Activated naive CD4-positive, alpha-beta T cell treated with anti-CD3 and anti-CD28 coated beads, Interleukin-2, amount 50 U/mL, for 24 hours (primary cell): ENCODE results near the gene BLCAP.

Source experiments
- H3K27ac Mint-ChIP-seq: one replicate; pipeline ENCODE4 v1.8.0; 2021; ENCODE audit warnings: mild to moderate bottlenecking, mixed read lengths
- H3K27me3 Mint-ChIP-seq: one replicate; pipeline ENCODE4 v1.8.0; 2021; ENCODE audit warnings: mixed read lengths
- H3K36me3 Mint-ChIP-seq: one replicate; pipeline ENCODE4 v1.8.0; 2021; ENCODE audit warnings: mixed read lengths
- H3K4me1 Mint-ChIP-seq: one replicate; pipeline ENCODE4 v1.8.0; 2021; ENCODE audit warnings: mixed read lengths
- H3K4me3 Mint-ChIP-seq: one replicate; pipeline ENCODE4 v1.8.0; 2021; ENCODE audit warnings: mild to moderate bottlenecking, mixed read lengths
- H3K9me3 Mint-ChIP-seq: one replicate; pipeline ENCODE4 v1.8.0; 2021; ENCODE audit warnings: mixed read lengths

BLCAP gene

DNA sequence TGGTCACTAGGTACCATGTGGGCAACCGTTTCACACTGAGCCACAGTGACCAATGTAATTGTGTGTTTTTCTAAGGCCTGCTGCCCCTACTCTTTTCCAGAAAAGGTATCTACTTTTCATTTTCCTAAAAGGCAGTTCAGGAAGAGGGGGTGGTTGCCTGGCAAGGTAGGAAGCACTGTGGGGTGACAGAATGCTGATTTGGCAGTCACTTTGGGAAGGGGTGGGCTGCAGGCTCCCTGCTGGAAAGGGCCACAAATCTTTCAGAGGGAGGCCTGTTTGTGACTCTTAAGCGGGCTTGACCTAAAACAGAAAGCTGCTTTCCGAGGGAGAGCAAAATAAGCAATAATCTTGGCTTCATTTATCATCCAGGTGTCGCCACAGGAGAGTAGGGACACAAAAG, 11.8 kb downstream of the BLCAP start:
- H3K36me3 Mint-ChIP-seq = peaks cover 19% of the 10 kb centered on the region
- no peak overlapping the region for H3K27ac Mint-ChIP-seq
- no peak overlapping the region for H3K4me3 Mint-ChIP-seq
- H3K4me1 Mint-ChIP-seq = peaks cover 34% of the 10 kb centered on the region
- H3K9me3 Mint-ChIP-seq = no peaks in the 10 kb centered on the region
- no peaks in the 10 kb centered on the region for H3K27me3 Mint-ChIP-seq

DNA sequence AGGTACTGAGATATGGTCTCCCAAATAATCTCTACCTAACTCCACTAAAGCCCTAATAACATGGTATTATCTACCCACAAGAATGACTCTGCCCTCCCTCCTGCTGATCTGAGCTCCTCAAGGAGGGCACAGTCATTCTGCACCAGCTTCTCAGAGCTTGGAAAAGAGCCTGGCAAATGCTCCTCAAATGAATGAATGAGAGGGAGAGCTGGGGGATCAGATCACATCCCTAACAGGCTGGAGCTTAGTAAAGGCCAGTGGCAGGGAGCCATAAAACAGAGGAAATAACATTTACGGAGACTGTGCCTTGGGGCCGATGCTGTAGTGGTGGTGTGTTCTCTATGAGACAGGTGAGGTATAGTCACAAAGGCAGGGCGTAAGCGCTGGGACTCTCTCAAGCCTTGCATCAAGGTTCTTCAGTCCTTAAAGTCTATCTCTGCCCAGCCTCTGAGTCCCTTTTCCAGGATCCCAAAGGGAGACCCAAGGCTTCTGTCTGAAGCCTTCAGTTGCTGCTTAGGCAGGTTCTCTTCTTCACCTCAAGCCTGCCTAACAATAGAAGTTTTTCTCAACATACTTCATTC, 13.8 kb downstream of the BLCAP start:
- Mint-ChIP-seq H3K27me3 (no peaks in the 10 kb centered on the region), H3K36me3 (peaks cover 13% of the 10 kb centered on the region), H3K9me3 (no peaks in the 10 kb centered on the region), H3K4me1 (peaks cover 23% of the 10 kb centered on the region), H3K4me3 (no peak overlapping the region), H3K27ac (no peak overlapping the region)

DNA sequence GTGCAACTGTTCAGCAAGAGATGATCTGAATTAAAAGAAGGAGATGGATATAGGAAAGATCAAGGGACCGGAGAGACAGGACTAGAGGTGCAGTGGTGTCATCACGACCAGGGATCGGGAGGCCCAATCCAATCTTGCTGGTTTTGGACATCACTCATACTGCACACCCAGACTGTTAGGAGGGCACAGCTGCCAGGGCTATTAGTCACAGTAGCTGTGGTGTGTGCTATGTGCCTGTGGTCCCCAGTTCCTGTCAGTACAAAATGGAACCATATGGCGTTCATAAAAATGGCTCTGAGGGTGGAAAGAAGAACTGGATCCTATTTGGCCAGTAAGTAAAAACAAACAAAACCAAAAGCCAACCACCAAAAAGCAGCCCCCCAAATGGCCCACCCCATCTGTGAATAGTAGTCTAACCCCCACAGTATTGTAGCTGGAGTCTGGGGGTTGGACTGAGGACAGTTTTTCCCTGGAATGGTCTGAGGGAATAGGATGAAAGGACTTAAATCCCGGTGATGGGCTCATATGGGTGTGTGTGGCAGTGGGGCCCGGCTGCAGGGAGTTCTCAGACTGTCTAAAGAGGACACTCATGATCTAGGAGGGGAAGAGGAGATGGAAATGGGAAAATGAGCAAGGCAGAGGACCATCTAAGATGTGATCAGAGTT, 15.9 kb downstream of the BLCAP start:
- Mint-ChIP-seq H3K27me3 (no peaks in the 10 kb centered on the region), H3K9me3 (no peaks in the 10 kb centered on the region), H3K27ac (no peak overlapping the region), H3K4me1 (peaks cover 13% of the 10 kb centered on the region), H3K4me3 (no peak overlapping the region), H3K36me3 (peaks cover 8% of the 10 kb centered on the region)

DNA sequence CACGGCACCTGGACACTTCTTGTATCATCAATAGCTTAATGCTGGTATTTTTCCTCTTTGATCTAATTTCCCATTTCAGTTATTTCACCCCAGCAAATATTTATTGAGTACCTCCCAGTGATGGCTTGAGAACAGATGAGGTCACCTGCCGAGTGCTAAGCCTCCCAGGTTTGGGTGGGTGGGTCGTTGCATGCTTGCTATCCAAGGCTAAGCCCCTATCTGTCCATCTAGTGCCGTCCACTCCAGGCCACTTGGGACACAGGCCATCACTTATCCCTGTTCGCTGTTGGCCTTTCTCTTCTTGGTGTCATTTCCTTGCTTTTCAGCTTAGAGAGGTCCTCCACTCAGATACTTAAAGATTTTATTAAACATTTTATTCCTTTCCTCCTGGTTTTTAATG, 17.4 kb downstream of the BLCAP start:
- no peaks in the 10 kb centered on the region for H3K9me3 Mint-ChIP-seq

DNA sequence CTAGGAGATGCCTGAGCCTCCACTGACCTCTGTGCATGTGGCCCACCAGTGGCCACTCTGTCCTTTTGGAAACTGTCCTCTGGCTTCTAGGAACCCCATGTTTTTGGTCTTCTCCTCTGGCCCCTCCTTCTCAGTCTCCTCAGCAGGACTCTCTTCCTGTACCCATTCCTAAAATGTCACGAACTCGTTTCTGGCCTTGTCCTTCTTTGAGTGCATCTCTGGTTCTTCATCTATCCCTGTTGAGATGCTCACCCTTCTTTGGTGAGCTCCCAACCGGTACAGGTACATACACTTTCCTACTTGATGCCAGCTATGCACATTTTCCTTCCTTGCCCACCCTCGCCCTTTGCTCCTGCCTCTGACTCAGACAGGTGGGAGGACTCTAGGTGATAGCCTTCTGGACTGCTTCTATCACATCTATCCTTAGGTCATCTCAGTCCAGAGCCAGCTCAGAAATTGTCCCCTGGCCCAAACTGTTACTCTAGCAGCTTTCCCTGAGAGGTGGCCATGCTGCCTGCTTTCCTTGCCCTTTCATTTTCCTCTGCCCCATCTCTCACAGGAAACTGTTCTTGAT, 21.4 kb downstream of the BLCAP start:
- Mint-ChIP-seq H3K36me3 (peaks cover 2% of the 10 kb centered on the region), H3K4me3 (no peak overlapping the region), H3K27me3 (no peaks in the 10 kb centered on the region), H3K27ac (no peak overlapping the region), H3K9me3 (no peaks in the 10 kb centered on the region), H3K4me1 (peaks cover 1% of the 10 kb centered on the region)

More for the DNA sequence above, 17.4 kb downstream of the BLCAP start:
- Mint-ChIP-seq H3K27ac (no peak overlapping the region), H3K4me3 (no peak overlapping the region), H3K4me1 (peaks cover 9% of the 10 kb centered on the region), H3K27me3 (no peaks in the 10 kb centered on the region), H3K36me3 (peaks cover 8% of the 10 kb centered on the region)

DNA sequence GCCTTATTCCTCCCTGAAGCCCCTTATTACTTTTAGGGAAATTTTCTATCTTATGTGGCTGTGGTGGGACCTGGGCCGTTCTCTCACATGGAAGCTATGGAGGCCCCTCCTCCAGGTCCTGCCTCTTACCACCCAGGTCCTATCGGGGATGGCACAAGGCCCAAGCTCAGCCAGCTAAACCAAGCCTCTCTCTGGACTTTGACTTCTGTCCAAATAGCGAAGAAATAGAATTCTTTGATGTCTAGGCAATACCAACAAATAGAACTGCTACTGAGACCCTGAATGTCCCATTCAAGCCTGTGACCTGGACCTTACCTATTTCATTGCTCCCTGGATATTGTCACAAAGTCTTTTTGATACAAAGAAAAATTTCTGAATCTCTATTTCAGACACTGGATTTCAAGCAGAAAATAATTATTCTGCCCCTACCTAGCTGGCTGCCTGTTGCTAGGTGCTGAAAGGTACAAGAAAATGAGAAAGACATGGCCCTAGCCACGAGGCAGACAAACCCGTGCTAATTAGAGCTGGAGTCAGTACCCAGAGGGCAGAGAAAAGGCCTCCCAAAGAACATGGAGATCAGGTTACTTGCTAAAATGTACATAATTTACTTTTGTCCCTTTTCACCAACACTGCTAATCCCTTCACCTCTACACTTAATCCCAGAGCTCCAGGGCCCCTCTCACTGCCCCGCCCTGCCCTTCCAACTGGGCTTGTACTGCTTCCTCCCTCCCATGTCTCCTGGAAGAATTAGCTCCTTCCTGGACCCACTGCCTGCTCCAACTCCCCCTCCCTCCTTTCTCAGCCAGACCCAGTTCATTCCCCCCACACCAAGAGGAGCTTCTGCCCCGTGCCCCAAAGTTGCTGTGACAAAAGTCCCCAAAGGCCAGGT, 22.2 kb downstream of the BLCAP start:
- H3K4me1 Mint-ChIP-seq = no peaks in the 10 kb centered on the region
- no peaks in the 10 kb centered on the region for H3K27me3 Mint-ChIP-seq
- H3K27ac Mint-ChIP-seq = no peak overlapping the region
- no peaks in the 10 kb centered on the region for H3K9me3 Mint-ChIP-seq
- no peak overlapping the region for H3K4me3 Mint-ChIP-seq
- H3K36me3 Mint-ChIP-seq = no peaks in the 10 kb centered on the region

DNA sequence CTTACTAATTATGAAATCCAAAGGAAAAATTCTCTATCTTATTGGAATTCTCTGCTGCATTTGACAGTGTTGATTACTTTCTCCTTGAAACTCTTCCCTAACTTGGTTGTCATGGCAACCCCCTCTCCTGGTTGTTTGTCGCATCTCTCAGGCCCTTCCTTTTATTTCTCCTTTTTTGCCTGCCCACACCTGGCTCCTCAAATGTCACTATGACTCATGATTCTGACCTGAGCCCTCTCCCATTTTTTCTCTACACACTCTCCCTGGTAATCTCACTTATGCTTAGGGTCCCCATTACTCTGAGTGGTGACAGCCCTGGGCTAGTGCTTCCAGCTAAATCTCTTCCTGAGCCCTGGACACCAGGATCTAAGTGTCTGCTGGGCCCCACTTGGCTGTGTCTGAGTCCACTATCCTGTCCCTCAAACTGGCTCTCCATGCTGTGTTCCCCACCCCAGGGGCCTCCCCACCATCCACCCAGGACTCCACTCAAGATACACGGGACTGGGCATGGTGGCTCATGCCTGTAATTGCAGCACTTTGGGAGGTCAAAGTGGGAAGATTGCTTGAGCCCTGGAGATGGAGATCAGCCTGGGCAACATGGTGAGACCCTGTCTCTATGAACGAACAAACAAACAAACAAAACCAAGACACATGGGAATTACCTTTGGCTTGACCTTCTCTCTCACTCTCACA, 23.1 kb downstream of the BLCAP start:
- H3K4me3 Mint-ChIP-seq = no peak overlapping the region
- H3K4me1 Mint-ChIP-seq = no peaks in the 10 kb centered on the region
- H3K9me3 Mint-ChIP-seq = no peaks in the 10 kb centered on the region
- no peaks in the 10 kb centered on the region for H3K27me3 Mint-ChIP-seq
- no peak overlapping the region for H3K27ac Mint-ChIP-seq
- no peaks in the 10 kb centered on the region for H3K36me3 Mint-ChIP-seq

DNA sequence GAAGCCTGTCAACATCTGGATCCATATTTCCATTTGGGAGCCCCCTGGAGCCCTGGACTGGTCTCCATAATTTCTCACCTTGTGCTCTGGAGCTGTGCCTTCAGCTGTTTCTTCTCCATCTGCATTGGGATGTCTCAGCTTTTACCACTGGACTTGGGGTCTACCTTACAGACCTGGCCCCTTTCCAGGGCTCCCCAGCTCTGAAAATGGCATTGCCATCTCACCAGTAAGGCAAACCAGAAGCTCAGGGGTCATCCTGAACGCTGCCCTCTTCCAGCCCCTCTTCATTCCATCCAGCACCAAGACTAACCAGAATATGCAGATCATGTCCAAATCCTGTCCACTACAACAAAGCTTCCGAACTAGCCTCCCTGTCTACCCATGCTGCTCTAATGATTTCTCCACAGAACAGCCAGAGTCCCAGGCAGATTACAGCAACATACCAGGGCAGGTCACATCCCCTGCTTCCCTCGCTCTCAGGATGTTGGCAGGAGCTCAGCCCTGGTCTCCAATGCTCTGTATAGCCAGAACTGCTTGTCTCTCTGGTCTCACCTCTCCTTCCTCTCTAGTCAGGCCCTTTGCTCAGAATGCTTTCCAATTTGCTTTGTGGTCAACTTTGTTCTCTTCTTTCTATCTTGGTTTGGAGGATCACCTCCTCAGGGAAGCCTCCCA, 24.3 kb downstream of the BLCAP start:
- no peak overlapping the region for H3K27ac Mint-ChIP-seq
- H3K36me3 Mint-ChIP-seq = peaks cover 2% of the 10 kb centered on the region
- no peak overlapping the region for H3K4me3 Mint-ChIP-seq
- no peaks in the 10 kb centered on the region for H3K27me3 Mint-ChIP-seq
- no peaks in the 10 kb centered on the region for H3K4me1 Mint-ChIP-seq
- H3K9me3 Mint-ChIP-seq = no peaks in the 10 kb centered on the region

DNA sequence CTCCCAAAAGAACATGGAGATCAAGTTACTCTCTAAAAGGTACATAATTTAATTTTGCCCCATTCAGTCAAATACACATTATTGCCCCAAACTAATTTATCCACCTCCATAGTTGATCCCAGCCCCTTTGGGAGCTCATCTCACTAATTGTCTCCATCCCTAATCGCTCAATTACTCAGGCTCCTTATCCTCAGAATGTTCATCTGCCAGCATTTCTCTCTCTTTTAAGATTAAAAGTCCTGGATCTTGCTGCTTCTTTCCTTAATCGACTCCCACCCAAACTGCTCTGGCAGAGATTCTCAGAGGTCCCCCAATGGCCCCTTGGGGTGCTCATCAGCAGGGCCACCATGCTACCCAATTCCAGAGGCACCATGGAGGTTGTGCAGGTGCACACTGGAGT, 25.0 kb downstream of the BLCAP start:
- Mint-ChIP-seq H3K4me3 (no peak overlapping the region), H3K27me3 (no peaks in the 10 kb centered on the region), H3K36me3 (peaks cover 4% of the 10 kb centered on the region), H3K4me1 (no peaks in the 10 kb centered on the region), H3K9me3 (no peaks in the 10 kb centered on the region), H3K27ac (no peak overlapping the region)

DNA sequence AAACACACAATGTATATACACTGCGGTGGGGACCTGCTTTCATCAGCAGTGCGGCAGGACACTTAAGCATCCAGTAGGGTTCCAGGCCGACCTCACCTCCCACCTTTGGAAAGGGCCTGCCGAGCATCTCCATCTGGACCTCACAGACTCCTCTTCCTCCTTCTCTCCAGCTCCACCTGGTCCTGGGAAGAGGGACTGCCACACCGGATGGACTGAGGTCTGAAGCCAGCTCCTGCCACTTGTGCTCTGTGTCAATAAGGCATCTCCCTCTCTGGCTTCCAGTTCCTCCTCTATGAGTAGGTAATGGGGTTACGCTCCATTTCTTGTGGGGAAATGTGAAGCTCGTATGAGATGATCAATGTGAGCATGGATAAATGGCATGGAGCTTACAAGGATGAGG, 25.7 kb downstream of the BLCAP start:
- Mint-ChIP-seq H3K36me3 (peaks cover 4% of the 10 kb centered on the region), H3K27me3 (no peaks in the 10 kb centered on the region), H3K4me1 (no peaks in the 10 kb centered on the region), H3K9me3 (no peaks in the 10 kb centered on the region), H3K4me3 (no peak overlapping the region), H3K27ac (no peak overlapping the region)

DNA sequence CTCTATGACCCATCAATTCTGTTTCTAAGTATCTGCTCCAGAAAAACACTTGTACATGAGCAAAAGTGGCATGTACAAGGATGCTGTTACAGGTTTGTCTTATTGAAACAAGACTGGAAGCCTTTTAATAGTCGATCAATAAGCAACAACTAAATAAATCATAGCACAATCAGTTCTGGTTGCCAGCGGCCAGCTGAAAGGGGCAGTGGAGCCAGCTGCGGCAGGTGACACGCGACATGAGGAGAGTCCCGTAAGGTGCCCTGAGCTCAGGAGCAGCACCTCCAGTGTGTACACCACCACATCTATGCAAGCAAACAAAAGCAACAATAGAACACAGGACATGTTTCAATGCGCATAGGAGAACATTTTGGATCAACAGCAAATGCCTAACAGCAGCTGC, 27.4 kb downstream of the BLCAP start:
- Mint-ChIP-seq H3K4me1 (no peaks in the 10 kb centered on the region), H3K27me3 (no peaks in the 10 kb centered on the region), H3K9me3 (no peaks in the 10 kb centered on the region), H3K36me3 (peaks cover 4% of the 10 kb centered on the region), H3K4me3 (no peak overlapping the region), H3K27ac (no peak overlapping the region)

DNA sequence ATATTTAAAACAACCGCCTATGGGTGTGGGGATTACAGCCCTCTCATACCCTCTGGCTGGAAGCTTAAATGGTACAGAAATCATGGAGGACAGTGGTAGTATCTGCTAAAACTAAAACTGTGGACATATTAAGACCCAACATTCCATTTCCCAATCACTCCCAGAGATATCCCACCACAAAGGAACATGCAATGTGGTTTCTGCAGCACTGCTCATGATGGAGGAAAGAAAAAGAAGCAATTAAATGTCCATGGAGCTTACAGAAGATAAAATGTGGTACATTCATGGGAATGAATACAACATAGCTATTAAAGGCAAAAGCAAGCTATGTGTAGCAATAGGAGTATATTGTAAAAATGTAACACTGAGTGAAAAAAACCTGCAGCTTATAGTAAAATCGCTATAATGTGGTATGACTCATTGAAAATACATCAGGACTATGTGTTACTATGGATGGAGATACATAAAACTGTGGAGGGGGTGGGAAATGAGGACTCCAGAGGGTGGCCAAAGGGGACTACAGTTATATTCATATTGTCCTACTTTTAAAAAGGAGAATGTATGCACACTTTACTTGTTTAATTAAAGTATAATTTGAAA, 29.5 kb downstream of the BLCAP start:
- H3K36me3 Mint-ChIP-seq = peaks cover 5% of the 10 kb centered on the region
- no peaks in the 10 kb centered on the region for H3K4me1 Mint-ChIP-seq
- H3K27ac Mint-ChIP-seq = peak overlapping the region; percentile 24
- no peaks in the 10 kb centered on the region for H3K27me3 Mint-ChIP-seq
- no peaks in the 10 kb centered on the region for H3K9me3 Mint-ChIP-seq
- H3K4me3 Mint-ChIP-seq = no peak overlapping the region

DNA sequence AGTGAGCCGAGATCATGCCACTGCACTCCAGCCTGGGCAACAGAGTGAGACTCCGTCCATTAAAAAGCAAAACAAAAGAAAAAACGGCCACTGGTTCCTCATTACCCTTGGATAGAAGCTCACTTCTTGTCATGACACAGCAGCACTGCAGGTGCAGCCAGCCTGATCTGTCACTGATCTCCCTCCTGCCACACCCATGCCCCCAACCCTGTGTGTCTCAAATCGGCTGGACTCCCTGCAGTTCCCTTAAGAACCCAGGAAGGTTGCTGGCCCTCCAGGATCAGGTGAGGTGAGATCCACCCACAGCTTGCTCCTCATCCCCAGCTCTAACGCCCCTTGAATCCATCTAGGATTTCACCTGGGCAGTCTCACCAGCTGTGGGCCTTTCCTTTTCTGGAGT, 32.9 kb downstream of the BLCAP start:
- Mint-ChIP-seq H3K4me1 (no peaks in the 10 kb centered on the region), H3K27ac (no peak overlapping the region), H3K9me3 (no peaks in the 10 kb centered on the region), H3K27me3 (no peaks in the 10 kb centered on the region), H3K36me3 (peaks cover 14% of the 10 kb centered on the region), H3K4me3 (no peak overlapping the region)

DNA sequence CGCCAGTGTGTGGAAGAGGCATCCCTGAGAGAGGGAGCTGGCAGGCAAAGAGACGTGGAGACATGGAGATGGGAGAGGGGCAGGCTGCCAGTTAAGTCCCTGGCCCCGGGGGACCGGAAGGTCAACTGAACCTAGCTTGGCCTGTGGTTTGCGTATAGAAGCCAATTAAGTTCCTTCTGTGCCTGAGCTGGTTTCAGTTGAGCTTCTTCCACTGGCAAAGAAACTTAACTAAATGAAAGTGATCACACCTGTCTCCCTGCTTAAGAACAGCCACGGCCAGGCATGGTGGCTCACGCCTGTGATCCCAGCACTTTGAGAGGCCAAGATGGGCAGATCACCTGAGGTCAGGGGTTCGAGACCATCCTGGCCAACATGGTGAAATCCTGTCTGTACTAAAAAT, 33.4 kb downstream of the BLCAP start:
- Mint-ChIP-seq H3K4me3 (no peak overlapping the region), H3K4me1 (no peaks in the 10 kb centered on the region), H3K9me3 (no peaks in the 10 kb centered on the region), H3K27ac (no peak overlapping the region), H3K27me3 (no peaks in the 10 kb centered on the region), H3K36me3 (peaks cover 14% of the 10 kb centered on the region)

DNA sequence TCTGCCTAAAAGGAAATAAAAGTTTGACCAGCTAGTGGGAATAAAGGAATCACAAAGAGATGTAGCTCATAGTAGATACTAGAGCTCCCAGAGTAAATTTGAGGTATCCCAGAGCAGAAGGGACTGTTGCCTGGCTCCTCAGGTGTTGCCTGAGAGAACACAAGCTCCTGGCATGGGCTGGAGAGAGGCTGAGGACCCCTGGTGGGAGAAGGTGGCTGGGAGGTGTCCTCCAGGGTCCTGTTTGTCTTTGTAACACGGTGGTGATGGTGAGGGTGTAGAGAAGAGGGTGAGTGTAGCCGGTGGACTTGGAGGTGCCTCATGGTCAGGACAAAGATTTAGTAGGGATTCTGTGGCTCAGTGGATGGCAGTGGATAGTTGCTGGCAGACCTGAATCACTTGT, 34.7 kb downstream of the BLCAP start:
- no peaks in the 10 kb centered on the region for H3K4me1 Mint-ChIP-seq
- no peak overlapping the region for H3K27ac Mint-ChIP-seq
- H3K9me3 Mint-ChIP-seq = no peaks in the 10 kb centered on the region
- peaks cover 11% of the 10 kb centered on the region for H3K36me3 Mint-ChIP-seq
- H3K4me3 Mint-ChIP-seq = no peak overlapping the region
- H3K27me3 Mint-ChIP-seq = no peaks in the 10 kb centered on the region
